ENCODE data around the gene RABIF. TPM values are rescaled to one million over a fixed set of nuclear protein-coding genes. Genes with fewer than 3 reads are reported as not detected.
A peak's percentile ranks its signal among the peaks of the same experiment; 100 is the strongest.

Gene RABIF
- total and polyA plus RNA-seq, 10 of the 15 experiments (the other 5 are each of a cell fraction or from before 2014, with no cell fraction given) = 4.7 to 18.2 (median 8.8) TPM

- TF ChIP-seq MLLT1 (IDR thresholded peaks at IDR 0.05) (peak; percentile 59; the same call in 1 of the 2 replicates), MTA3 (IDR thresholded peaks at IDR 0.05; ENCODE audit: borderline replicate concordance, low read length) (no peak), ATF3 (IDR thresholded peaks at IDR 0.05; ENCODE audit: borderline replicate concordance, extremely low read depth, low read depth, low read length) (no peak), IRF3 (IDR thresholded peaks at IDR 0.05) (no peak), PML (IDR thresholded peaks at IDR 0.05; ENCODE audit: low read length) (peak; percentile 98), USF1 (IDR thresholded peaks at IDR 0.05; ENCODE audit: borderline replicate concordance, extremely low read length, insufficient read depth, low read depth, low read length) (no peak), MXI1 (IDR thresholded peaks at IDR 0.05; ENCODE audit: low read depth, low read length) (peak; percentile 72), CHD2 (IDR thresholded peaks at IDR 0.05; ENCODE audit: borderline replicate concordance, low read depth, low read length) (no peak), KLF5 (IDR thresholded peaks at IDR 0.05; ENCODE audit: partially characterized antibody) (peak; percentile 42), FOXK2 (IDR thresholded peaks at IDR 0.05) (peak; percentile 61), MYC (IDR thresholded peaks at IDR 0.05; ENCODE audit: insufficient read depth, insufficient read length, insufficient replicate concordance, low read length, severe bottlenecking) (peak; percentile 48), EGR1 (IDR thresholded peaks at IDR 0.05; ENCODE audit: borderline replicate concordance in 1 of 2, low read depth in 2 of 2, low read length in 2 of 2) (no peak), EED (IDR thresholded peaks at IDR 0.05; ENCODE audit: low read depth) (0 out of 2 replicates have a peak, but pooled peaks have one; percentile 2), PKNOX1 (IDR thresholded peaks at IDR 0.05) (peak; percentile 58; the same call in 1 of the 2 replicates), E2F4 (IDR thresholded peaks at IDR 0.05; ENCODE audit: low read depth, low read length) (no peak), TBL1XR1 (IDR thresholded peaks at IDR 0.05; ENCODE audit: low read depth, low read length) (no peak), RCOR1 (conservative IDR thresholded peaks at IDR 0.05; ENCODE audit: low read depth, low read length) (no peak), GATAD2B (conservative IDR thresholded peaks at IDR 0.05; ENCODE audit: low read depth) (peak; percentile 89), MYB (IDR thresholded peaks at IDR 0.05; ENCODE audit: borderline replicate concordance, low read depth, low read length) (no peak), GABPA (IDR thresholded peaks at IDR 0.05; ENCODE audit: low read depth) (0 out of 2 replicates have a peak, but pooled peaks have one; percentile 19)
These were observed at the start of gene RABIF (continued) for GRCh38 chr1:202888531-202889360.

All from GM12878 (cell line).